Hematopoietic multipotent progenitor cell treated with erythropoietin and hydrocortisone succinate and interleukin-3 and kit ligand, for 6 days (in vitro differentiated cells): ENCODE data around the gene CRY1.
"Not testable (repeated sequence)": the region's sequence is repeated elsewhere in the genome, so short reads cannot be mapped to it uniquely, and the experiment has no call there.

ENCODE experiments used
- DNase-seq: peaks from one replicate; pipeline ENCODE4 v3.0.0-alpha.2; 2015

Gene CRY1

GRCh38 chr12:107058190-107058589, 35.2 kb downstream of the CRY1 start:
- no peak for DNase-seq

- DNase-seq = no peak
These were observed 36.1 kb downstream of the CRY1 start for GRCh38 chr12:107057071-107057834.

DNA sequence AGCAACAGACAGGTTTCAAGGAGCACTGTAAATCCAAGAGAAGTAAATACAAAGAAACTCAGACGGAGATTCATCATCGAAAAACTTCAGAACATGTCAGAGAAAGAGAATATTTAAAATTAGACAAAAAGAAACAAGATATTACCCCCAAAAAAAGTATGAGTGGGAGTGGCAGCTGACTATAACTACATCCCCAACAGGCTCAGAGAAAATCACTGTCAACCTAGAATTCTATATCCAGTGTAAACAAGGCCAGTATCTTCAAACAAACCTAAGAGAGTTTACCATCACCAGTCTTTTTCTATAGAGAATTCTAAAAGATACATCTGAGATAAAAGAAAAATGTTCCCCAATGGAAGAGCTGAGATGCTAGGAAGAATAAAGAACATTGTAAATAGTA, 39.6 kb downstream of the CRY1 start:
- DNase-seq = no peak

DNA sequence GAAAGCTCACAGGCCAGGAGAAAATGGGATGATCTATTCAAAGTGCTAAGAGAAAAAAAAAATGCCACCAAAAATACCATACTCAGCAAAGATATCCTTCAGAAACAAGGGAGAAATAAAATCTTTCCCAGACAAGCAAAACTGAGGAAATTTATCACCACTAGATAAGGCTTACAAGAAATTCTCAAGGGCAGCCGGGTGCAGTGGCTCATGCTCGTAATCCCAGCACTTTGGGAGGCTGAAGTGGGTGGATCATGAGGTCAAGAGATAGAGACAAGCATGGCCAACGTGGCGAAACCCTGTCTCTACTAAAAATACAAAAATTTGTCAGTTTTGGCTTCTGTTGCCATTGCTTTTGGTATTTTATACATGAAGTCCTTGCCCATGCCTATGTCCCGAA, 48.2 kb downstream of the CRY1 start:
- no peak for DNase-seq

DNA sequence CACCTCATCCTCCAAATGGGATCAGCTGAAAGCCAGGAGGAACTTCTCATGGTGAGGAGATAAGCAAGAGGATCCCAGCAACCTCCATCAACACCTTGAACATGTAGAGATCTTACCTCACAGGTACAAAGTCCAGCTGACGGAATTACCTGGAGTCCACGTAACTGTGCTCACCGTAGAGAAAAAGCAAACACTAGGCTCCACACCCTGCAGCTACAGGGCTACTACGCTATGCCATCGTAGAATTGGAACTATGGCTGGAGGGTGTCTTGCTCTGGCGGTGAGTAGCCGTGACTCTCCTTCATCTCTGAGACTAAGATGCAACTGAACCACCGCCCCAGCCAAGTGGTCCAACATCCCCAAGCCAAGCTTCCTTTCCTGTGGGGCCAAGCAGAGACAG, 50.5 kb downstream of the CRY1 start:
- DNase-seq = no peak

DNA sequence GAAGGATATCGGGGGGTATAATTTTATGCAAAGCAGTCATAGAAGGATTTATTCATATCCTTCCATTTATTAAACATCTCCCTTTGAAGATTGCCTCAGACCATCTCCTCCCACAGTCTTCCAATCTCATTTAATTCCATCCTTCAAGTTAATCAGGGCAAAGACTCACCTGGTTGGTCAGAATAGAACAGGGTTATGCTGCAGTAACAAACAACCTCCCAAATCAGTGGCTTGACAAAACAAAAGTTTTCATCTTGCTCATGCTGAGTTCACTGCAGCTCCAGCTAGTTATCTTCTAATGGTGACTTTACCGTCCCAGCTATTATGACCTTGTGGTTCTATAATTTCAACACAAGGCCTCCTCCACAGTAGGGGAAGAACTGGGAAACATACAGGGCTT, 57.6 kb downstream of the CRY1 start:
- no peak for DNase-seq

GRCh38 chr12:107033758-107034739, 59.3 kb downstream of the CRY1 start:
- no peak for DNase-seq

DNA sequence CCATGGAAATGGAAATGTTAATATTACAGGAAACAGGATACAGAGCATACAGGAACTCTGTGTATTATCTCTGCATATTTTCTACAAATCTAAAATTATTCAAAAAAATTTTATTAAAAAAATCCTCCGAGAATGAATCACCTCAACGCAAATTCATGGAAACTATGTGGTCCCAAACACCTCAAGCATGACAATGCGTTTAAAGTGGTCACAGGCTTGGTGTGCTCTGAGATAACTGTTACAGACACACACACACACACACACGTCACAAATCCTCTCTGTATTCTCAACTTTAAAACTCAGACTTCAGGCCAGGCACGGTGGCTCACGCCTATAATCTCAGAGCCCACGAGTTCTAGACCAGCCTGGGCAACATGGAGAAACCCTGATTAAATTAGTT, 61.1 kb downstream of the CRY1 start:
- no peak for DNase-seq

- no peak for DNase-seq
These were observed 62.3 kb downstream of the CRY1 start for GRCh38 chr12:107031061-107031460.

- no peak for DNase-seq
These were observed 64.3 kb downstream of the CRY1 start for GRCh38 chr12:107029081-107029480.

GRCh38 chr12:107027636-107028053, 65.7 kb downstream of the CRY1 start:
- no peak for DNase-seq

DNA sequence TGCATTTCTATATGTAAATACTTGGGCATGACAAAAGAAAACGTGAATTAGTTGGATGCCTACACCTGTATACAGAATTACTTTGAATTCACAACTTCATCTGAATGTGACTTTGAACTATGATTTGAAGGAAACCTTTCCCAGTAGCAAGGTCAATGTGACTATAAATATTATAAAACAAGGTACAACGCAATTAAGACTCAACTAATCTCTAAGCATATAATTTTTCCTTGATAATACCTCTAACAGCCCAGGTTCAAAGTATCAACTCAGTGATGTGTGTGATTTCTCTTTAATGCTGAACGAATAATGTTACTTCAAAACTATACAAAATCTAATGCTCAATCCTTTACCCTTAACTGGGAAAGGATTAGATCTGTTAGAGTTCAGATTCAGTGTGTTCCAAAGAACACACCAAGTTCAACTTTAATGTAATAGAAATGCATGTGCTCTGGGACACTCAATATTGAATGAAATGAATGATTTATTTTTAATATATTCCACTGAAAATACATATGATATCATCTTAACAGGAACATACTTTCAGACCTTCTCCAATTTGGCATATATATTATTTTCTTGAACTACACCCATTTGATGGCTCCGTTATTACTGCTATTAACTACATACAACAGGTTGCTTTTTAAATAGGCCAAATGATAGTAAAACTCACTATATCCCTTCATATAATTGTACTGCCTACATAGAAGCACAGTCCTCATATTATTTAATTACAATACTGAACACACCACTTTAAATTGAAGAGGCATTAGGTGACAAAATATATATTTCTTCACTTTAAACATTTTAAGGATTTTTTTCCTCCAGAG, 66.3 kb downstream of the CRY1 start:
- DNase-seq = no peak

DNA sequence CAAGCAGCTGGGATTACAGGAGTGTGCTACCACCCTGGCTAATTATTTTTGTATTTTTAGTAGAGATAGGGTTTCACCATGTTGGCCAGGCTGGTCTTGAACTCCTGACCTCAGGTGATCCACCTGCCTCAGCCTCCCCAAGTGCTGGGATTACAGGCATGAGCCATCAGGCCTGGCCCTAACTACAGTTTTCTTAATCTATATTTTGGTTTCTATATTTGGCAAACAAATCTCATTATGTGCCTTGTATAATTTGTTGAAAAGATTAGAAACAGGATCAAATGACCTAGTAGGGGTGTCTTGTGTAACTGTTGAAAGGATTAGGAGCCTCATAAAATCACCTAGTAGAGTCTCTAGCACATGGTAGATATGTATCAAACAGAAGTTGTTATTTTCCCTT, 67.0 kb downstream of the CRY1 start:
- DNase-seq = not testable (repeated sequence)

DNA sequence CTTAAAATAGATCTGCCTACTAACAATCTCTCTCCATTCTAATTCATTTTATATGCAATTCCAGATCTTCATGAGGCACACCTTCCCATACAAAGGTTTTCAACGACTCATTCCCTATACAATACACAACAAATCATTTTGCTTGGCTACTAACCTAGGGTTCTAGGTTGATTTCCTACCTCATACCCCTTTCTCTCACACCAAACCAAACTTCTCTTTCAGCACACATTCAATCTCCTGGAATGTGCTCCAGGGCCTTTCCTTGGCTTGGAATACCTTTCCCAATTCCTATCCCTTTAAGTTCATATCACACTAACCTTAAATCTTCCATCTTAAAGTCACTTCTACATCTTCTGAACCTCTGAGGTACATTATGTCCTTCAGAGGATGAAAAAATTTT, 67.7 kb downstream of the CRY1 start:
- DNase-seq = no peak

- no peak for DNase-seq
These were observed 73.8 kb downstream of the CRY1 start for GRCh38 chr12:107019546-107019945.

- DNase-seq = no peak
These were observed 76.3 kb downstream of the CRY1 start for GRCh38 chr12:107017042-107017441.

- DNase-seq = peak; percentile 14
These were observed 79.3 kb downstream of the CRY1 start for GRCh38 chr12:107014055-107014454.

DNA sequence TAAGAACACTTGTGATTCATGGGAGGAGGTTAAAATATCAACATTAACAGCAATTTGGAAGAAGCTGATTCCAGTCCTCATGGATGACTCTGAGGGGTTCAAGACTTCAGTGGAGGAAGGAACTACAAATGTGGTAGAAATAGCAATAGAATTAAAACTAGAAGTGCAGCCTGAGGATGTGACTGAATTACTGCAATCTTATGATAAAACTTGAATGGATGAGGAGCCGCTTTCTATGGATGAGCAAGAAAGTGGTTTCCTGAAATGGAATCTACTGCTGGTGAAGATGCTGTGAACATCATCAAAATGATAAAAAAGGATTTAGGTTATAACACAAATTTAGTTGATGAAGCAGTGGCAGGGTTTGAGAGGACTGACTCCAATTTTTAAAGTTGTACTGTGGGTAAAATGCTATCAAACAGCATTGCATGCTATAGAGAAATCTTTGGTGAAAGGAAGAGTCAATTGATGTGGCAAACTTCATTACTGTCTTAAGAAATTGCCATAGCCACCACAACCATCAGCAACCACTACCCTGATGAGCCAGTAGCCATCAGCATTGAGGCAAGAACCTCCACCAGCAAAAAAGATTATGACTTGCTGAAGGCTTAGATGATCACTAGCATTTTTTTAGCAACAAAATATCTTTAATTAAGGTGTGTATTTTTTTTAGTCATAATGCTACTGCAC, 80.5 kb downstream of the CRY1 start:
- DNase-seq = no peak

GRCh38 chr12:107011519-107011918, 81.8 kb downstream of the CRY1 start:
- DNase-seq = peak; percentile 7

- no peak for DNase-seq
These were observed 85.9 kb downstream of the CRY1 start for GRCh38 chr12:107007411-107007810.

DNA sequence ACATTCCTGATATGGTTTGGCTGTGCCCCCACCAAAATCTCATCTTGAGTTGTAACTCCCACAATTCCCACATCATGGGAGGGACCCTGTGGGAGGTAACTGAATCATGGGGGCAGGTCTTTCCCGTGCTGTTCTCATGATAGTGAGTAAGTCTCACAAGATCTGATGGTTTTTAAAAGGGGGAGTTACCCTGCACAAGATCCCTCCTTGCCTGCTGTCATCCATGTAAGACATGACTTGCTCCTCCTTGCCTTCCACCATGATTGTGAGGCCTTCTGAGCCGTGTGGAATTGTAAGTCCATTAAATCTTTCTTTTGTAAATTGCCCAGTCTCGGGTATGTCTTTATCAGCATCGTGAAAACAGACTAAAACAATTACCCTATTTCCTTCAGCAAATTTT, 90.7 kb downstream of the CRY1 start:
- not testable (repeated sequence) for DNase-seq

GRCh38 chr12:106999446-106999845, 93.9 kb downstream of the CRY1 start:
- DNase-seq = no peak
